Uterus (tissue), 2 donors: ENCODE data around the gene POLQ.

ENCODE experiments used
- POLR2A ChIP-seq, 2 donors: fragments of 450-650 bp; IDR thresholded peaks; one replicate each; pipeline ENCODE4 v1.6.1; 2016; ENCODE audit warnings: antibody characterized with exemption in 2 of 2, mild to moderate bottlenecking in 1 of 2, moderate library complexity in 1 of 2
- TF ChIP-seq, protein P1 (sequence below), 4 experiments: fragments of 200-600 bp in 2 of 4; fragments of 450-650 bp in 2 of 4; sonication (generic) in 2 of 4; IDR thresholded peaks; one replicate each; pipeline ENCODE4 v1.5.1; 2016 to 2019; ENCODE audit warnings: antibody characterized with exemption in 4 of 4, mild to moderate bottlenecking in 2 of 4, moderate library complexity in 1 of 4

DNA sequence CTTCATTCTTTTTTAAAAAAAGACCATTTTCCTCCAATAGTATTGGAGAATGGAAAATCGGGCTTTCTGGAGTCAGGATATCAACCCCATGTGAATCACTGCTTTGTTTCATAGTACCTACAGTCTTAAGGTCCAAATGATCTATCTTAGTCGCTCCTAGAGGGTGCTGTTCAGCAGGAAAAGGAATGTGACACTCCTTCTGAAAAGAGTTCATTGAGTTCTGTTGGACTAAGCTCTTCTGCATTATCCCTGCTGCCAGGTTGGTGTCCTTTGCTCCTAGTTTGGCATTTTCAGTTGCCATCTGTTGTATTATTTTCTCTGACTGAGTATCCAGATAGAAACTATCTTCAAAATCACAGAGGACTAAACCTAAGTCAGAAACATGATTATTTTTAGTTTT lies 57.2 kb downstream of the POLQ start:
- TF ChIP-seq, protein P1, sequence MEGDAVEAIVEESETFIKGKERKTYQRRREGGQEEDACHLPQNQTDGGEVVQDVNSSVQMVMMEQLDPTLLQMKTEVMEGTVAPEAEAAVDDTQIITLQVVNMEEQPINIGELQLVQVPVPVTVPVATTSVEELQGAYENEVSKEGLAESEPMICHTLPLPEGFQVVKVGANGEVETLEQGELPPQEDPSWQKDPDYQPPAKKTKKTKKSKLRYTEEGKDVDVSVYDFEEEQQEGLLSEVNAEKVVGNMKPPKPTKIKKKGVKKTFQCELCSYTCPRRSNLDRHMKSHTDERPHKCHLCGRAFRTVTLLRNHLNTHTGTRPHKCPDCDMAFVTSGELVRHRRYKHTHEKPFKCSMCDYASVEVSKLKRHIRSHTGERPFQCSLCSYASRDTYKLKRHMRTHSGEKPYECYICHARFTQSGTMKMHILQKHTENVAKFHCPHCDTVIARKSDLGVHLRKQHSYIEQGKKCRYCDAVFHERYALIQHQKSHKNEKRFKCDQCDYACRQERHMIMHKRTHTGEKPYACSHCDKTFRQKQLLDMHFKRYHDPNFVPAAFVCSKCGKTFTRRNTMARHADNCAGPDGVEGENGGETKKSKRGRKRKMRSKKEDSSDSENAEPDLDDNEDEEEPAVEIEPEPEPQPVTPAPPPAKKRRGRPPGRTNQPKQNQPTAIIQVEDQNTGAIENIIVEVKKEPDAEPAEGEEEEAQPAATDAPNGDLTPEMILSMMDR (IDR thresholded peaks at IDR 0.05): no peak
- no peak for TF ChIP-seq POLR2A (IDR thresholded peaks at IDR 0.05)
